Right atrium auricular region (tissue), 2 donors: ENCODE results near the gene RPS4Y2. TPM values are rescaled to one million over a fixed set of nuclear protein-coding genes. Genes with fewer than 3 reads are reported as not detected.

Experiments
- DNase-seq: peaks from one replicate; pipeline ENCODE4 v3.0.0-alpha.2; 2019; ENCODE audit warnings: low spot score
- H3K27ac ChIP-seq, 2 donors: fragments of 200-600 bp; sonication (generic); 1 replicate in 1 of 2; 2 replicates in 1 of 2; pipeline ENCODE4 v1.5.1; 2016 to 2019
- H3K27me3 ChIP-seq, 2 donors: fragments of 200-600 bp; sonication (generic); one replicate each; pipeline versions ENCODE4 v1.5.1 to v1.6.0; 2017 to 2019
- H3K36me3 ChIP-seq: fragments of 200-600 bp; sonication (generic); one replicate; pipeline ENCODE4 v1.5.1; 2016
- H3K4me1 ChIP-seq, 2 donors: fragments of 200-600 bp; sonication (generic); one replicate each; pipeline versions ENCODE4 v1.5.1 to v1.6.0; 2017 to 2019
- H3K4me3 ChIP-seq, 2 donors: fragments of 200-600 bp; sonication (generic); 1 replicate in 1 of 2; 2 replicates in 1 of 2; pipeline ENCODE4 v1.5.1; 2017 to 2019; ENCODE audit warnings: mild to moderate bottlenecking in 1 of 2, moderate library complexity in 1 of 2
- H3K9me3 ChIP-seq, 2 donors: fragments of 200-600 bp; sonication (generic); one replicate each; pipeline ENCODE4 v1.5.1; 2019
- total RNA-seq, 2 donors: library from RNA; depleted of rRNA; stranded (reverse); fragments of >200 nt; gene quantifications; one replicate each; pipeline ENCODE4 v1.1.0, GENCODE V29; 2016
- TF ChIP-seq, protein P1 (sequence below), 2 donors: fragments of 200-600 bp; sonication (generic); IDR thresholded peaks; one replicate each; pipeline ENCODE4 v1.5.1; 2019; ENCODE audit warnings: antibody characterized with exemption in 2 of 2

The RPS4Y2 gene
- total RNA-seq: not detected

DNA sequence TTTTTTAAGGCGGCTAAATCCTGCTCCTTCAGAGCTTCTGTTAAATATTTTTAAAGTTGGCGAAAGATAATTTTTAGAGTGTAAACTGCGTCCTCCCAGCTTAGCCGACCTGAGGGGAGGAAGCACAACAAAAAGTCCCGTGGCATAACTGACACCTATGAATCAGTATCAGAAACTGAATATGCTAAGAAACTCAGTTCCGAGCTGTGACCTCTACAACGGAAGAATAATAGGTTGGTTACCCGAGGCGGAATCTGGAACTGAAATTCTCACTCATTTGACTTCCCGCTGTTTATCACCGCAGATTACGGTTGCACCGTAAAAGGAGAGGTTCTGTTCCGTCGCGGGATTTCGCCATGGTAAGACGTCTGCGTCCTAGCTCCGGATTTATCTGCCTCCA is at the start of gene RPS4Y2:
Gene RPS4Y2, plus strand, starts transcription at position 301 of the 400 bp plus-strand sequence. Its CDS starts 56 bp downstream, at position 357.
- Histone ChIP-seq H3K4me3 (no peak within 1 kb of the TSS), H3K4me1 (no peaks in the 10 kb centered on the region), H3K27me3 (no peaks in the 10 kb centered on the region), H3K27ac (no peak within 1 kb of the TSS), H3K36me3 (no peaks in the 10 kb centered on the region), H3K9me3 (no peaks in the 10 kb centered on the region)
- TF ChIP-seq, protein P1, sequence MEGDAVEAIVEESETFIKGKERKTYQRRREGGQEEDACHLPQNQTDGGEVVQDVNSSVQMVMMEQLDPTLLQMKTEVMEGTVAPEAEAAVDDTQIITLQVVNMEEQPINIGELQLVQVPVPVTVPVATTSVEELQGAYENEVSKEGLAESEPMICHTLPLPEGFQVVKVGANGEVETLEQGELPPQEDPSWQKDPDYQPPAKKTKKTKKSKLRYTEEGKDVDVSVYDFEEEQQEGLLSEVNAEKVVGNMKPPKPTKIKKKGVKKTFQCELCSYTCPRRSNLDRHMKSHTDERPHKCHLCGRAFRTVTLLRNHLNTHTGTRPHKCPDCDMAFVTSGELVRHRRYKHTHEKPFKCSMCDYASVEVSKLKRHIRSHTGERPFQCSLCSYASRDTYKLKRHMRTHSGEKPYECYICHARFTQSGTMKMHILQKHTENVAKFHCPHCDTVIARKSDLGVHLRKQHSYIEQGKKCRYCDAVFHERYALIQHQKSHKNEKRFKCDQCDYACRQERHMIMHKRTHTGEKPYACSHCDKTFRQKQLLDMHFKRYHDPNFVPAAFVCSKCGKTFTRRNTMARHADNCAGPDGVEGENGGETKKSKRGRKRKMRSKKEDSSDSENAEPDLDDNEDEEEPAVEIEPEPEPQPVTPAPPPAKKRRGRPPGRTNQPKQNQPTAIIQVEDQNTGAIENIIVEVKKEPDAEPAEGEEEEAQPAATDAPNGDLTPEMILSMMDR (IDR thresholded peaks at IDR 0.05): no peak
- no peak for DNase-seq

DNA sequence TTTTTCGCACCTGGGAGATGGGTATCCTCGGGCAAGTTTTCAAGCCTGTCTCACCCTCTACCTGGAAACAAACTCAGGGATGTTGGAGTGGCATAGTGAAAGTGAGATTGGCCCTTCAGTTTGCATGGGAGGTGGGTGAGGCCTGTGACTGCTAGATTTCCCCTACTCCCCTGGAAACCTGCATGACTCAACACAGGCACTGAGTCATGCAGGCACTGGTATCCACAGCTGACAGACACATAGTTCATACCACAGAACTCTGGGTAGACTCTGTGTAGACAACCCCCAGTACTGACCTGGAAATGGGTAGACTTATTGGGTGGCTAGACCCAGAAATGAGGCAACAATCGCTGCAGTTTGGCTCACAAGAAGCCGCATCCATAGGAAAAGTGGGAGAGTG is 41.5 kb upstream of the RPS4Y2 start:
- Histone ChIP-seq H3K9me3 (no peaks in the 10 kb centered on the region), H3K27me3 (no peaks in the 10 kb centered on the region), H3K4me3 (no peak overlapping the region), H3K36me3 (no peaks in the 10 kb centered on the region), H3K27ac (no peak overlapping the region), H3K4me1 (no peaks in the 10 kb centered on the region)
- TF ChIP-seq, protein P1 (IDR thresholded peaks at IDR 0.05): no peak
- no peak for DNase-seq

DNA sequence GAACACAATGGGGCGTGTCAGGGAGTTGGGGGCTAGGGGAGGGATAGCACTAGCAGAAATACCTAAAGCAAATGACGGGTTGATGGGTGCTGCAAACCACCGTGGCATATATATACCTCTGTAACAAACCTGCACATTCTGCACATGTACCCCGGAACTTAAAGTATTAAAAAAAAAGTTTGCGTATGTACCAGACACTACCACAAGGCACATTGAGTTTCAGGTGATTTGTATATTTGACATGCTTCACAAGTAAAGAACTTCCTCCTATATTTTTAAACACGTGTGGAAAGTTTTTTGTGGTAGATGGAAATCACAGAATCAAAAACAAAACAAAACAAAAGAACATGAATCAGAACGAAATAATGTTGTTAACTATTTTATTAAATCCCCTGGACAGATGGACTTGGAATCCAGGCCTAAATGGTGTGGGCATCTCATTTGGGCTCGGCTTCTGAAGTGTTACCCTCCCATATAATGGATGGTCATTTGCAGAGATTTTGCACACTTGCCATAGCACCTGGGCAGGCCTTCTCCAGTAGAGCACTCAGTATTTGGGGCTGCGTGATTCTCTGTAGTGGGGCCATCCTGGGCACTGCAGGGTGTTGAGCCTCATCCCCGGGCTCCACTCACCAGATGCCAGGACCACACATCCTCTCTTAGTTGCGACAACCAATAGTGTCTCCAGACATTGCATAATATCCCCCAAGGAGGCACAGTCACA is 29.6 kb upstream of the RPS4Y2 start:
- TF ChIP-seq, protein P1 (IDR thresholded peaks at IDR 0.05): no peak
- Histone ChIP-seq H3K27me3 (no peaks in the 10 kb centered on the region), H3K36me3 (no peaks in the 10 kb centered on the region), H3K27ac (no peak overlapping the region), H3K4me3 (no peak overlapping the region), H3K4me1 (no peaks in the 10 kb centered on the region), H3K9me3 (no peaks in the 10 kb centered on the region)
- no peak for DNase-seq

DNA sequence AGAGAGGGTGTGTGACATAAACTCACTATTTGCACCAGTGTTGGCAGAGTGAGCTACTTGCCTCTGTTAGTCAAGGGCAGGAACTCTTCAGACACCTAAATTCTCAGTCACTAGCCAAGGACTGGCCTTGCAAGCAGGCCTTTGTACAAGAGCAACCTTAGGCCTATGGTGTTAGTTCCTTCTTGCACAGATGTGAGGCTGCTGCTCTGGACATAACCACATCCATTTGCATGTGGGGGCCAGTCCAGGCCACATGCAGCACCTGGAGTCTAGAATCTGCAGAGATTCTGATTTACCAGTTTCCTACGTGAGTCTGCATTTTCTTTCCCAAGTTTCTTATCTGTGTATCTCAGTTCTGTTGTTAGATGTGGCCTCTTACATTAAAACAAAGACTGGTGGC is 20.7 kb upstream of the RPS4Y2 start:
- Histone ChIP-seq H3K9me3 (no peaks in the 10 kb centered on the region), H3K36me3 (no peaks in the 10 kb centered on the region), H3K27me3 (no peaks in the 10 kb centered on the region), H3K4me1 (no peaks in the 10 kb centered on the region), H3K27ac (no peak overlapping the region), H3K4me3 (no peak overlapping the region)
- TF ChIP-seq, protein P1 (IDR thresholded peaks at IDR 0.05): no peak
- no peak for DNase-seq

DNA sequence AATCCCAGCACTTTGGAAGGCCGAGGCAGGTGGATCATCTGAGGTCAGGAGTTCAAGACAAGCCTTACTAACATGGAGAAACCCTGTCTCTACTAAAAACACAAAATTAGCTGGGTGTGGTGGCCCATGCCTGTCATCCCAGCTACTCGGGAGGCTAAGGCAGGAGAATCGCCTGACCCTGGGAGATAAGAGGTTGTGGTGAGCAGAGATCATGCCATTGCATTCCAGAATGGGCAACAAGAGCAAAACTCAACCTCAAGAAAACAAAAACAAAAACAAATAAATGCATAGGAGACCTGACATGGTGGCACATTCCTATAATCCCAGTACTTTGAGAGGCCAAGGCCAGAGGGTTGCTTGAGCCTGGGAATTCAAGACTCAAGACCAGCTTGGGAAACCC is 16.1 kb upstream of the RPS4Y2 start:
- Histone ChIP-seq H3K4me3 (no peak overlapping the region), H3K36me3 (no peaks in the 10 kb centered on the region), H3K9me3 (no peaks in the 10 kb centered on the region), H3K4me1 (no peaks in the 10 kb centered on the region), H3K27ac (no peak overlapping the region), H3K27me3 (no peaks in the 10 kb centered on the region)
- DNase-seq: no peak
- TF ChIP-seq, protein P1 (IDR thresholded peaks at IDR 0.05): no peak

DNA sequence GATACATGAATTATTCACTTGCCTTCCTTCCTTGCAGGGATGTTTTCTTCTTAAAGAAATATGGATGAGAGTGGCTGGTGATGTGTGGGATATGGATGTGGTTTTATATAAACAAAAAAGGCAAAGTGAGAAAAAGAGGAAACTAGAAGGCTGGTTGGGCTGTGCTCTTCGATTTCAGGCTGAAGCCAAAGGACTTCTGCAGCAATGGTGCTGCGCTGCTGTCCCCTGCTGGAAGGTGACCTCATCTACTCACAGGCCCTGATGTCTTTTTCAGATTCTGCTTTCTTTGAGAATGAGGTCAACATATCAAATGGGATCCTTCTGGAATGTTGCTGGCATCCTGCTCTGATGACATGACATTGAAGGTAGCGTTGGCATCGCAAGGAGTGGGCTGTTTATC is 15.3 kb upstream of the RPS4Y2 start:
- TF ChIP-seq, protein P1 (IDR thresholded peaks at IDR 0.05): no peak
- Histone ChIP-seq H3K4me1 (no peaks in the 10 kb centered on the region), H3K27me3 (no peaks in the 10 kb centered on the region), H3K27ac (no peak overlapping the region), H3K4me3 (no peak overlapping the region), H3K9me3 (no peaks in the 10 kb centered on the region), H3K36me3 (no peaks in the 10 kb centered on the region)
- no peak for DNase-seq
